ENCODE measurements around the gene PODXL.

- TF ChIP-seq, protein P1, sequence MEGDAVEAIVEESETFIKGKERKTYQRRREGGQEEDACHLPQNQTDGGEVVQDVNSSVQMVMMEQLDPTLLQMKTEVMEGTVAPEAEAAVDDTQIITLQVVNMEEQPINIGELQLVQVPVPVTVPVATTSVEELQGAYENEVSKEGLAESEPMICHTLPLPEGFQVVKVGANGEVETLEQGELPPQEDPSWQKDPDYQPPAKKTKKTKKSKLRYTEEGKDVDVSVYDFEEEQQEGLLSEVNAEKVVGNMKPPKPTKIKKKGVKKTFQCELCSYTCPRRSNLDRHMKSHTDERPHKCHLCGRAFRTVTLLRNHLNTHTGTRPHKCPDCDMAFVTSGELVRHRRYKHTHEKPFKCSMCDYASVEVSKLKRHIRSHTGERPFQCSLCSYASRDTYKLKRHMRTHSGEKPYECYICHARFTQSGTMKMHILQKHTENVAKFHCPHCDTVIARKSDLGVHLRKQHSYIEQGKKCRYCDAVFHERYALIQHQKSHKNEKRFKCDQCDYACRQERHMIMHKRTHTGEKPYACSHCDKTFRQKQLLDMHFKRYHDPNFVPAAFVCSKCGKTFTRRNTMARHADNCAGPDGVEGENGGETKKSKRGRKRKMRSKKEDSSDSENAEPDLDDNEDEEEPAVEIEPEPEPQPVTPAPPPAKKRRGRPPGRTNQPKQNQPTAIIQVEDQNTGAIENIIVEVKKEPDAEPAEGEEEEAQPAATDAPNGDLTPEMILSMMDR (IDR thresholded peaks at IDR 0.05): no peak
- no peak for TF ChIP-seq POLR2A (IDR thresholded peaks at IDR 0.05)
Observed at GRCh38 chr7:131497454-131497853, 59.0 kb downstream of the PODXL start.
